ENCODE measurements around the gene DGKD. TPM values are rescaled to one million over a fixed set of nuclear protein-coding genes. Genes with fewer than 3 reads are reported as not detected.

The DGKD gene
- total RNA-seq, 1 donor from 2014 or later: 18.8 TPM

DNA sequence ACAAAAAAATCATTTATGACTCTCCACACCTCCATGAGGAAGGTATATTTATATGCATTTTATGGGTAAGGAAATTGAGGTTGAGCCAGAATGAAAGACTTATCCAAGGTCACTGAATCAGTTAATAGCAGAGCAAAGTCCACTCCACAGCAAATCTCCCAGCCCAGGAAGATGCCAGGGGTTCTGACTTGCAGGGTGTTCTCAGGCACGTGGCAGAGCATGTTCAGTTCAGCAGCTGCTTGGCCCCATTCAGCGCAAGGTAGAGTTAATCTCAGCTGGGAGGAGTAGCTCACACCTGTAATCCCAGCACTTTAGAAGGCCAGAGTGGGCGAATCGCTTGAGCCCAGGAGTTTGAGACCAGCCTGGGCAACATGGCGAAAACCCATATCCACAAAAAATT, 17.8 kb upstream of the DGKD start:
- no peak for DNase-seq (ENCODE audit: low spot score)

- DNase-seq (ENCODE audit: low spot score): no peak
These were observed 16.2 kb upstream of the DGKD start for GRCh38 chr2:233338046-233338445.

DNA sequence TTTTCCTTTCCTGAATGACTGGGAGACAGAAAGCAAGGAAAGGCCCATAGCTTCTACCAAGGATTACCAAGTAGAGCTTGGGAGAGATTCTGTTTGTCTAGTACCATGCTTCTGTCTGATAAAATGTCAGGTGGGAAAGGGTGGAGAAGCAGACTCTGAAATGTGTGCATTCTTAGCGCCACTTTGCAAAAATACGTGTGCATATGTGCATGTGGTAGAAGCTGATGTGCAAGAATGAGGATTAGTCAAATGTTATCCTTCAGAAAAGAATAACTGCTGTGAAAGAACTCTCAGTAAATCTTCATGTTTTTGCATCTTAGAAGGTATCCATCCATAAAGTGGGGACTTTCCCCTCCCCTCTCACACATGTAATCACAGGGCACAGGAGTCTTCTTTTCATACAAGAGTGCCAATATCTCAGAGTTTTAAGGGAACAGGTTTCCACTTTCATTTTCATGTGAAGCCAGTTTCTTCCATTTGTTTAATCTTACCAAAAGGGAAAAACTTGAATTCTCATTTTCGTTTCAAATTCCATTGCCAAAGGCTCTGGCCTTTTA, 15.4 kb upstream of the DGKD start:
- DNase-seq (ENCODE audit: low spot score): no peak

GRCh38 chr2:233339427-233339826, 14.9 kb upstream of the DGKD start:
- DNase-seq (ENCODE audit: low spot score): no peak

- DNase-seq (ENCODE audit: low spot score): no peak
These were observed 13.0 kb upstream of the DGKD start for GRCh38 chr2:233341296-233341695.

- no peak for DNase-seq (ENCODE audit: low spot score)
These were observed 12.0 kb upstream of the DGKD start for GRCh38 chr2:233342301-233342700.

GRCh38 chr2:233343171-233343705, 11.1 kb upstream of the DGKD start:
- DNase-seq (ENCODE audit: low spot score): no peak

DNA sequence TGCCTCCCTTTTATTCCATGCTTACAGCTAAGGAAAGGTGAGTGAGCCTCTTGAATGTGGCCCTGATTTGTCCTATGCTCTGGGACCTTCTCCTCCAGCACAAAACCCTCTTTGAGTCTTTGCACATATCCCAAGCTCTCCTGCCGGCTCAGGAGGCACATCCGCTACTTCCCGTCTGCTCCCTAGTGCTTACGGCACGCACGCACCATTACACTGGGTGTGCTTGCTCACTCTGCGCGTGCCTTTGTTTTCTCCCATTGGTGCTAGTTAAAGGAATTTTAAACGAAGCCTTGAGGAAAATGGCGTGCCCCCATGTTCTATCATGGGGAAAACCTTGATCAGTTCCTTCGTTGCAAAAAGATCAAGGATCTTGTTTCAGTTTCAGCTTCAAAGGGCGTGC, 7.9 kb upstream of the DGKD start:
- DNase-seq (ENCODE audit: low spot score): no peak

- no peak for DNase-seq (ENCODE audit: low spot score)
These were observed 7.4 kb upstream of the DGKD start for GRCh38 chr2:233346930-233347329.

- DNase-seq (ENCODE audit: low spot score): no peak
These were observed 5.0 kb upstream of the DGKD start for GRCh38 chr2:233349005-233349998.

DNA sequence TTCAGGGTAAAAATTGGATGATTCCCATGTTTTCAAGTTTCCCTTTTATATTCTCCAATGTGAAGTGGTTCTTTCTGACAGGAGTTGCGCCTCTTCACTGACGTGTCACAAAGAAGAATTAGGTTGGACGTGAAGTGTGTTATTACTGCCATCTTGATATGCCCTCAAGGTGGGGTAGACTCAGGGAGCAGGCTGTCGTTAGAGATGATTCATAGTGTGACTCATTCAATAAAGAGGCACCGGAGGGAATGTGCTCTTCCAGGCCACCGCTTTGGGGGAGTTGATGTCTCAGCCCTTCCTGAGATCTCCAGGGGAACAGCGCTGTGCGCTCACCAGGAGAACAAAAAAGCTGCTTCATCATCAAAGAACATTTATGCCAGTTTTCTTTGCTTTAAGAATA, 3.6 kb upstream of the DGKD start:
- peak; percentile 77 for DNase-seq (ENCODE audit: low spot score)

DNA sequence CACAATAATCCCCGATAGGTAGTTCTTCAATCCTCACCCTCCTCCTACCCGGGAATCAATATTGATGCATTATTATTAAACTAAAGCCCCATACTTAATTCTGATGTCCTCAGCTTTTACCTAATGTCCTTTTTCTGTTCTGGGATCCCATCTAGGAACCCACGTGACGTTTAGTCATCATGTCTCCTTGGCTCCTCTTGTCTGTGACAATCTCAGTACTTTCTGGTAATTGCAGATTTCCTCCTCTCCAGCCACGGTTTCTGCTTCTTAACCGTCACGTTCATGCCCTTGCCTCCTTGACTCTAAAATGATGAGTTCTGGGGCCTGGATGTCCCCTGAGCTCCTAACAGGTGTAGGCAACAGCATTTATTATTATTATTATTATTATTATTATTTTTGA, 2.9 kb upstream of the DGKD start:
- no peak for DNase-seq (ENCODE audit: low spot score)

GRCh38 chr2:233352141-233352842, 2.0 kb upstream of the DGKD start:
- no peak for DNase-seq (ENCODE audit: low spot score)

DNA sequence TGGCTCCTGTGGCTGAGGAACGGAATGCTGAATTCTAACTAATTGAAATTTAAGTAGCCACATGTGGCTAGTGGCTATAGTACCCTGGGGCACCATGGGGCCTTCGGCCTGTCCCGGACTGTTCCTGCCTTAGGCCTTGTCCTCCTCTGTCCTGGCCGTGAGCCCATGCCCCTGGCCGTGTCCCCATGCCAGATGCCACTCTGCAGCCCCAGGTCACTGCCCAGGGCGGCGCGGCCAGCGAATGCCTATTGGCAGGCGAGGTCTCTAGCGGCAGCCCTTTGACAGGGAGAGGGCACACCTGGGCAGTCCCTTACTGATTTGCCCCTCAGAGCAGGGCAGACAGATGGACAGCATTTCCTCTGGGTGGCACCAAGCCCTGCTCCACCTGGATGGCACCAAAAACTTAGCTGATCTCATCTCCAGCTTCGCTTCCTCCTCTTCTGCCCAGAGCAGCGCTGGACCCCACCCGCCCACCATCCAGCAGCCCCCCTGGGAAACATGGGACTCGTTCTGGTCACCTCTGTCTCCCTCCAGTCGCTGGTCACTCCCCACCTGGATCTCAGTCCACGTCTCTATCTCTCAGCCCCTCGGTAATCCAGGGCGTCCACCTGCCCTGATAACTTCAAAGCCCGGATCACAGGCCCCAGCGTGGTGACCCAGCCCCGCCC, 1.1 kb upstream of the DGKD start:
- no peak for DNase-seq (ENCODE audit: low spot score)

- no peak for DNase-seq (ENCODE audit: low spot score)
These were observed 218 bp downstream of the DGKD start for GRCh38 chr2:233354500-233354924.

DNA sequence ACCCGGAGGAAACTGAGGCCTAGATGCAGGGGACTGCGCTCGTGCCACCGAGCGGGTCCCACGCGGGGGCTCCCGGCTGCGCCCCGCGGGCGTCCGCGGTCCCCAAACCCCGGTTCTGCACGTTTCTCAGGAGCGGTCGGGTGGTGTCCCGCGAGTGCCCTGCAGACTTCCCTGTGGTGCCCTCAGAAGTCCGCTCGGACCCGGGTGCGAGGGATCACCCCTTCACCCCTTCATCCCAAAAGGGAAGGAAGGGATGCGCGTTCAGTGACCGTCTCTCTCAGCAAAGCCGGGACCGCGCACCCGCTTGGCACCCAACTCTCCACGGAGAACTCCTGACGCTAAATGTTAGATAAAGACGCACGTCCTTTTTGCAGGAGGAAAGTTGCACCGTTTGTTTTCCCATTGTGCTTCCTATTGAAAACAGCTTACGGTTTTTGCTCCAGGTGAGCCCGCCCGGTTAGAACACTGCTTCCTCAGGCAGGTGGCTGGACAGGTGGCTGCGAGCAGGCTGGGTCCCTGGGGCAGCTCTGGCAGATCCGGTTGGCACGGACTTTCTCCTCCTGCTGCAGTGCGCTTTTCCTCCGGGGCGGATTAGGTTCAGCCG, 779 bp downstream of the DGKD start:
- no peak for DNase-seq (ENCODE audit: low spot score)

DNA sequence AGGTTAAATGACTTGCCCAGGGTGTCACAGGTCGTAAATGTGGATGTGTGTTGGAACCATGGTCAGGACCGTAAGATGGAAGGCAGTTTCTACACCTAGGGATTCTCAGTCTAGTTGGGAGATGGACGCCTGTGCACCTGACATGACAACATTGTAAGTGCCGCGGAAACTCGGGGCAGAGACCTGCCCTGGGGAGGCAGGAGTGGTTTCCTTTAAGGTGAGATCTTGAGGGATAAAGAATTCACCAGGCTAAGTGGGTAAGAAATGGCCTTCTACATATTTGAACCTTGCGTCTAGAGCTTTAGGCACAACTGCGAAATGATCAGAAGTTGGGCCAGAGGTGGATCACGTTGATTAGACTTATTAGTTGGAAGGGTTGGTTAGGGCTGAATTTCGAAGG, 1.6 kb downstream of the DGKD start:
- no peak for DNase-seq (ENCODE audit: low spot score)

GRCh38 chr2:233356546-233357308, 2.4 kb downstream of the DGKD start:
- peak; percentile 34 for DNase-seq (ENCODE audit: low spot score)

- DNase-seq (ENCODE audit: low spot score): no peak
These were observed 4.0 kb downstream of the DGKD start for GRCh38 chr2:233358335-233358734.

DNA sequence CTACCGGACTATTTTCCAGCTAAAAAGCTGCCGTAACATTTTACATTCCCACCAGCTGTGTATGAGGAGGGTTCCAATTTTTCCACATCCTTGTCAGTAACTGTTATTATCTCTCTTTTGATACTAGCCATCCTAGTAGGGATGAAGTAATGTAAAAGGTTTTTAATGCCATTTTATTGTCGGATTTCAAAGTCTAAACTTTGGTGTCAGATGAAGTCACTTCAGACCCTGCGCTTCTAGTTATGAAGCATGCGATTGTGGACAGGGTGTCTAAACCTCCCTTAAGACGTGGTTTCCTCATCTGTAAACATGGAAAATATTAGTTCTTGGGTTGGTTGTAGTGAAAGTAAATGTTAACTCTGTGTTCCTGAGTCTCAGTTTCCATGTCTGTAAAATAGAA, 4.7 kb downstream of the DGKD start:
- peak; percentile 73 for DNase-seq (ENCODE audit: low spot score)
